OCI-LY3 (cell line): ENCODE data around the gene ABCG4.
"Not testable (repeated sequence)": the region's sequence is repeated elsewhere in the genome, so short reads cannot be mapped to it uniquely, and the experiment has no call there.

Experiments
- H2AFZ ChIP-seq: fragments of 200-600, 300-600 bp; shearing (Covaris generic); 2 replicates; pipeline ENCODE4 v1.6.0; 2014; ENCODE audit warnings: antibody characterized with exemption, low read depth, low read length
- H3K27ac ChIP-seq: fragments of 200-600, 300-600 bp; sonication (generic); 2 replicates; pipeline ENCODE4 v1.5.1; 2014; ENCODE audit warnings: mild to moderate bottlenecking, low read length, moderate library complexity, mixed read lengths
- H3K27me3 ChIP-seq: fragments of 200-600, 300-600 bp; sonication (generic); 2 replicates; pipeline ENCODE4 v1.6.1; 2014; ENCODE audit warnings: low read depth, low read length, mixed read lengths
- H3K36me3 ChIP-seq: fragments of 200-600, 300-600 bp; sonication (generic); replicated peaks from 2 replicates; pipeline ENCODE3; 2014; ENCODE audit warnings: low read depth, low read length, mixed read lengths
- H3K4me1 ChIP-seq: fragments of 300-600, 200-600 bp; sonication (generic); 2 replicates; pipeline ENCODE4 v1.6.1; 2014; ENCODE audit warnings: low read length, mixed read lengths
- H3K4me2 ChIP-seq: fragments of 200-600, 300-600 bp; sonication (generic); 2 replicates; pipeline ENCODE4 v1.6.1; 2014; ENCODE audit warnings: low read length, mixed read lengths
- H3K4me3 ChIP-seq: fragments of 300-600, 200-600 bp; sonication (generic); 2 replicates; pipeline ENCODE4 v1.5.1; 2014; ENCODE audit warnings: antibody characterized with exemption, mild to moderate bottlenecking, low read length, moderate library complexity
- H3K79me2 ChIP-seq: fragments of 300-600, 200-600 bp; shearing (Covaris generic); 2 replicates; pipeline ENCODE4 v1.6.1; 2014; ENCODE audit warnings: mild to moderate bottlenecking, low read length, mixed read lengths
- H3K9ac ChIP-seq: fragments of 300-600, 200-600 bp; shearing (Covaris generic); 2 replicates; pipeline ENCODE4 v1.6.0; 2014; ENCODE audit warnings: mild to moderate bottlenecking, low read length, moderate library complexity
- H3K9me3 ChIP-seq: fragments of 200-600, 300-600 bp; shearing (Covaris generic); 2 replicates; pipeline ENCODE4 v1.6.1; 2014; ENCODE audit warnings: low read length, mixed read lengths; ENCODE audit not compliant: insufficient read depth
- H4K20me1 ChIP-seq: fragments of 200-600, 300-600 bp; sonication (generic); 2 replicates; pipeline ENCODE4 v1.6.1; 2016; ENCODE audit warnings: low read length, mixed read lengths; ENCODE audit not compliant: insufficient read depth
- CTCF ChIP-seq: fragments of 200-600, 300-600 bp; sonication (generic); IDR thresholded peaks from 2 replicates; pipeline ENCODE4 v1.5.1; 2014; ENCODE audit warnings: antibody characterized with exemption, low read length, low read depth
- EZH2phosphoT487 ChIP-seq: fragments of 200-600 bp; shearing (Covaris generic); IDR thresholded peaks from 2 replicates; pipeline ENCODE4 v1.6.1; 2018; ENCODE audit warnings: antibody characterized with exemption, mixed run types, low read depth

Gene ABCG4

GRCh38 chr11:119179983-119180382 is 31.1 kb downstream of the ABCG4 start:
- Histone ChIP-seq H3K79me2 (no peaks in the 10 kb centered on the region), H2AFZ (no peak overlapping the region), H3K9me3 (no peaks in the 10 kb centered on the region), H4K20me1 (no peaks in the 10 kb centered on the region), H3K36me3 (peaks cover 26% of the 10 kb centered on the region), H3K27me3 (no peaks in the 10 kb centered on the region), H3K9ac (no peak overlapping the region), H3K27ac (no peak overlapping the region), H3K4me1 (peaks cover 4% of the 10 kb centered on the region; the same call in 1 of the 2 replicates), H3K4me3 (no peak overlapping the region), H3K4me2 (no peak overlapping the region)
- TF ChIP-seq CTCF (no peak), EZH2phosphoT487 (no peak)

GRCh38 chr11:119180729-119181676 is 32.2 kb downstream of the ABCG4 start:
- Histone ChIP-seq H3K36me3 (peaks cover 24% of the 10 kb centered on the region), H3K79me2 (no peaks in the 10 kb centered on the region), H3K4me2 (no peak overlapping the region), H3K4me1 (peaks cover 4% of the 10 kb centered on the region; the same call in 1 of the 2 replicates), H2AFZ (no peak overlapping the region), H3K4me3 (no peak overlapping the region), H3K27me3 (no peaks in the 10 kb centered on the region), H4K20me1 (no peaks in the 10 kb centered on the region), H3K9me3 (no peaks in the 10 kb centered on the region), H3K9ac (no peak overlapping the region), H3K27ac (no peak overlapping the region)
- TF ChIP-seq CTCF (no peak), EZH2phosphoT487 (no peak)

GRCh38 chr11:119181677-119182412 is 33.0 kb downstream of the ABCG4 start:
- H3K4me3 ChIP-seq = no peak overlapping the region
- no peaks in the 10 kb centered on the region for H3K9me3 ChIP-seq
- no peak overlapping the region for H3K27ac ChIP-seq
- H3K4me2 ChIP-seq = no peak overlapping the region
- peaks cover 24% of the 10 kb centered on the region for H3K36me3 ChIP-seq
- H3K79me2 ChIP-seq = no peaks in the 10 kb centered on the region
- H4K20me1 ChIP-seq = no peaks in the 10 kb centered on the region
- no peak overlapping the region for H3K9ac ChIP-seq
- H3K4me1 ChIP-seq = peaks cover 4% of the 10 kb centered on the region; the same call in 1 of the 2 replicates
- H3K27me3 ChIP-seq = no peaks in the 10 kb centered on the region
- H2AFZ ChIP-seq = no peak overlapping the region
- TF ChIP-seq EZH2phosphoT487 (no peak), CTCF (no peak)

GRCh38 chr11:119184399-119184798 is 35.5 kb downstream of the ABCG4 start:
- H3K36me3 ChIP-seq = peaks cover 24% of the 10 kb centered on the region
- H3K4me2 ChIP-seq, H4K20me1 ChIP-seq, H2AFZ ChIP-seq, H3K9ac ChIP-seq, H3K27me3 ChIP-seq, H3K4me3 ChIP-seq, H3K79me2 ChIP-seq, H3K4me1 ChIP-seq, H3K9me3 ChIP-seq, H3K27ac ChIP-seq: not testable (repeated sequence)
